NCI-H524 (cell line): ENCODE data around the gene DYRK3.
"Not testable (repeated sequence)": the region's sequence is repeated elsewhere in the genome, so short reads cannot be mapped to it uniquely, and the experiment has no call there.

Experiments
- DNase-seq, 2 experiments: peaks; one replicate each; lab custom pipeline; 2025; lab: John Stamatoyannopoulos, UW

Gene DYRK3

DNA sequence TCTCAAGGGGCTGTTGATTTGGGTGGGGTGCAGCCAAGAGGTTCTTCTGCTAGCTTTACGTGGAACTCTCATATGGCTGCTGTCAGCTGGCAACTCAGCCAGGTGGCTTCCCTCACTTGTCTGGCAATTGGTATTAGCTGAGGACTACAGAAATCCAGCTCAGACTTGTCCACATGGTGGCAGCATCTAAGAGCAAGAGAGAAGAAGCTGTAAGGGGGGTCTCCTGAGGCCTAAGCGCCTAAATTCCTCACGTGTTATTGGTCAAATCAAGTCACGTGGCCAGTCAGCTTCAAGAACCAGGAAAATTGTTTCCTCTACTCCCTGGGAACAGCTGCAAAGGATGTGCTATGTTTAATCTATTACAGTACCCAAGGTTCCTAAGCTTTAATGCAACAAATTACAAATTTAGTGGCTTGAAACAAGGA, 4.2 kb upstream of the DYRK3 start:
- peak; percentile 93 to 97 for DNase-seq

- DNase-seq: no peak
These were observed 1.6 kb upstream of the DYRK3 start for GRCh38 chr1:206633708-206634121.

DNA sequence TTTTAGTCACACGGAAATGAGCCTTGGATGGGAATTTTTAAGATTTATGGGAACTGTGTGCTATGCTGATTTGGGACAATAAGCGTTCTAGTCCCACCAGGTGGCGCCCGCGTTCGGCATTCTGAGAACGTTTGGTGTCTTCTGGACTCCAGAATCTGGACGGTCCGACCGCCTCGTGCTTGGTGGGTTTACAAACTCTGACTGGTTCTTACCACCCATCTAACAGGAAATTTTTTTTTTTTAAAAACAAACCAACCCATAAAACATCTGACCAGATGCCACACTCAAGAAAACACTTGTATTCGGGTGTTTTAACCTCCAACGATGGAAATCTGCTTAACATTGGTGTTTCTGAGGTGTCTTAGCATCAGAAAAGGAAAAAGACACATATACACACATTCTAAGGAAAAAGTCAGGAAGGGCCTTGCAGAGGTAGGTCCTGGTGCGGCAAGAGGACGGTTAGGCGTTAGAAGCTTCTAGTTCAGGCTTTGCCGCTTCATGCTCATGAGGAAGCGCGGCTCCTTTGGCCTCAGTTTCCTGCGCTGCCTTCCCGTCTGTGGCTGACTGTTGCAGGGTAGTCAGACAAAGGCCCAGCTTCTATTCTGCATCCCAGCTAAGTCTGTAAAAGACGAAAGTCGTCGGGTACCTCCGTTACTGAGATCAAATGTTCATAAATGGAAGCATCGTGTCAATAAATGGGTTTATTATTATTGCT, 814 bp upstream of the DYRK3 start:
- DNase-seq: peak; percentile 76 to 90

GRCh38 chr1:206635978-206636345, 626 bp downstream of the DYRK3 start:
- peak in 1 of 2 experiments; percentile 48 for DNase-seq

DNA sequence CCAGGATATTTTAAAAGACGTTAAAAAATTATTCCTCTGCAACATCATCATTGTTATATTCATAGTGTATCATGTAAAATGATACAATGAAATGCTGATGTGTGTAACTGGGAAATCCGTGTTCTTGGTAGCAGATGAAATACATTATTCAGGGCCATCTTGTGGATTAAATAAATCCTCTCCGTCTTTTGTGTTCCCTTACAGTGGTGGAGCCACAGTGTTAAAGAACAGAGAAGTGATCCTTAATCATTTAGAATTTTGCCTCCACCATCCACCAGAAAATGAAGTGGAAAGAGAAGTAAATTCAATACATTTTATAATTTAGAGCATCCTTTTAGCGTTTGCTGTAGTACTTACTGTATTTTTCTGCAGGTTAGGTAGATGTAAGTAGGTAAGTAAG, 1.3 kb downstream of the DYRK3 start:
- peak in 1 of 2 experiments; percentile 53 for DNase-seq

DNA sequence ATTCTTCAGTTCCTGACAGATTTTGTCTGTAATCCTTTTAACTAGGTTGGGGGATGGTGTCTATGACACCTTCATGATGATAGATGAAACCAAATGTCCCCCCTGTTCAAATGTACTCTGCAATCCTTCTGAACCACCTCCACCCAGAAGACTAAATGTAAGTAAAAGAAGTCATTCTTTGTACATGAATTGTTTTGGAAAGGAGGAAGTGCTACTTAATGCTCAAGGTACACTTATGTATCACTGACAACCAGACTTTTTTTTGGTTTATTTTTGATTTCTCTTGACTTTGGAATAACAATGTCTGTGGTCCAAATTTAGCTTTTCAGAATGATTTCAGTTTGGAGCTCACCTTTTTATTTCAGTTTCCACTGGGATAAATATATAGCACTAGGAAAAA, 2.3 kb downstream of the DYRK3 start:
- peak in 1 of 2 experiments; percentile 54 for DNase-seq

DNA sequence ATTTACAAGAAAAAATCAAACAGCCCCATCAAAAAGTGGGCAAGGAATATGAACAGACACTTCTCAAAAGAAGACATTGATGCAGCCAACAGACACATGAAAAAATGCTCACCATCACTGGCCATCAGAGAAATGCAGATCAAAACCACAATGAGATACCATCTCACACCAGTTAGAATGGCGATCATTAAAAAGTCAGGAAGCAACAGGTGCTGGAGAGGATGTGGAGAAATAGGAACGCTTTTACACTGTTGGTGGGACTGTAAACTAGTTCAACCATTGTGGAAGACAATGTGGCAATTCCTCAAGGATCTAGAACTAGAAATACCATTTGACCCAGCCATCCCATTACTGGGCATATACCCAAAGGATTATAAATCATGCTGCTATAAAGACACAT, 6.7 kb downstream of the DYRK3 start:
- DNase-seq: not testable (repeated sequence)

- no peak for DNase-seq
These were observed 7.9 kb downstream of the DYRK3 start for GRCh38 chr1:206643118-206643698.

DNA sequence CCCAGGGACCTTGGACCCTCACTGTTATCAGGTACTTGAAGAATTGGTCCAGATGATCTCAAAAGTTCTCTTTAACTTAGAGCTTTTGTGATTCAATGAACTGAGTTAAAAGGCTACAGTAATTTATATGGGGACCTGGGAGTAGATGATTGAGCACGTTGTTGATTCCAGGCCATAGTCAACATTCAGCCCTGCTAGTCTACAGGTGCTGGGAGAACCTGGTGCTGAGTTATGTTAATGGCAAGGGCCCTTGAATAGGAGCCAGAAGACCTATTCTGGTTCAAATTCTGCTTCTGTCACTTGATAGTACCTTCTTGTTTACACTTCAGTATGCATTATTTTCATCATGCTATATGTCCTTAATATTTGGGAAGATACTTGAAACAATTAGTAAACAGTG, 11.2 kb downstream of the DYRK3 start:
- no peak for DNase-seq

DNA sequence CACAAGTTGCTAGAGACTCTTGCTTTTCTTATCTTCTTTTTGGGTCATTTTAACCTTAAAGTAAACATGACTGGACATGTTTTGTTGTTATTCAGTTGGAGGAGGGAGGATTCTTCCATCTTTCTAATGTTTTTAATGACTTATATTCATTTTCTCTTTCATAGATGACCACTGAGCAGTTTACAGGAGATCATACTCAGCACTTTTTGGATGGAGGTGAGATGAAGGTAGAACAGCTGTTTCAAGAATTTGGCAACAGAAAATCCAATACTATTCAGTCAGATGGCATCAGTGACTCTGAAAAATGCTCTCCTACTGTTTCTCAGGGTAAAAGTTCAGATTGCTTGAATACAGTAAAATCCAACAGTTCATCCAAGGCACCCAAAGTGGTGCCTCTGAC, 11.9 kb downstream of the DYRK3 start:
- no peak for DNase-seq

- DNase-seq: peak in 1 of 2 experiments; percentile 28
These were observed 14.1 kb downstream of the DYRK3 start for GRCh38 chr1:206649261-206649921.

DNA sequence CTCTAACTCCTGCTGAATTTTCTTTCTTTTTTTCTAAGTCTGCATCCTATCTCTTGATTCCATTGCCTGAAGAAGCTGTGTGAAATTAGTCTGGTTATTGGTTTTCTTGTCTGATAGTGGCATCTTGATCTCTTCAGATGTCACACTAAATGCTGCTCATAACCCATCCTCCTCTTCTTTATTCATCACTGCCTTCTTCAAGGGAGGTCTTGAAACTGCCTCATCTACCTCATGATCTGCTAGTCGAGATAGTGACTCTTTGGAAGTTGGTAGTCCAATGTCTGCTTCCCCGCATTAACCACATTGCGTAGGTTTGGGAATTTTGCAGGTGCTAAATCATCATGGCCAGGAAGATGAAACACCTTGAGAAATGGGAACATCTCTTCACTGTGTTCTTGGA, 15.7 kb downstream of the DYRK3 start:
- DNase-seq: no peak

- no peak for DNase-seq
These were observed 16.9 kb downstream of the DYRK3 start for GRCh38 chr1:206651958-206652890.

DNA sequence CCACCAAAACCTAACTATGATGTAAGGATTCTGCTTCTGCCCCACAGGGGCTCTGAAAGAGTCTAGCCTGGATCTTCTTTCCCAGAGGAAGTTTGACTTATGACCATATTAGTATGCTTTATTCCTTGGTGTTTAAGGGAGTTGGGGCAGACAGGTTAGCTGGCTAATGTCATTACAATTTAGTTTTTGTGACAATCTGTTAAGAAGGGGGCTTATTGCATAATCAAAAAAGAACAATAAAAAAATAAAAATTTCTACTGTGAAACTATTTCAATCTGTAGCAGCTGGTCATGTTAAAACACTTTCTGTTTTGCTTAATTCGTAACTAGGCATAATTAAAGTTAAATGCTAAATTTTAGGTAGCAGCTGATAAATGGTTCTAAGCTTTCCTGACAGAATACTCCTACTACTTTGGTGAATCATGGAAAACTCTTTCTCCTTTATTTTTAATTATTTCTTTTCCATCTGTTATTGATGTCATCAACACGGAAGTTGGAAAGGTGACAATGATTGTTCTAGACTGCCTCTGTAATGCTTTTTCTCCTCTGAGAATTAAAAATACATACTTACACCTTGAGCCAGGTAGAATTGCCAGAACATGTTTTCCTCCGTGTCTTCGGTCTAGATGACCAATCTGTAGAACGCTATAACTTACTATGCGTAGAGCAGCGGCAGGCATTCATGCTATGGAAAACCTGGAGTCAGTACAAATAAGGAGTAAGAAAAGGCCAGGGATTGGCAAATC, 18.6 kb downstream of the DYRK3 start:
- DNase-seq: no peak

DNA sequence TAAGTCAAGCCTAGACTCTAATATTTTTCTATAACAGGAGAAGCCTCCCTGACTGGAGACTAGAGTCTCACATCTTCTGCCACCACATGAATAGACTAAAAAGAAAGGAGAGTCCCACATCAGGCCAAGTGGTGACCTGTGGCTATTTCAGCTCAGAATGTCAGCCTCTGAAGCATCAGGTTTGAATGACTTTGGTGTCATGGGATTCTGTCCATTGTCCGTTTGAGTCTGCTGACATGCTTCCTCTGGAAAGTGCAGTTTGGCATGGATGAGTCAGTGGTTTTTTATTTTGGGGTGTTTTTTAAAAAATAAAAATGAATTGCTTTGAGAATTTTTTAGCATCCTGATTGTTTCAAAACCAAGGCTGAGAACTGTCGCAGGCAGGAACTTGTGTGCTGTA, 19.5 kb downstream of the DYRK3 start:
- DNase-seq: no peak

DNA sequence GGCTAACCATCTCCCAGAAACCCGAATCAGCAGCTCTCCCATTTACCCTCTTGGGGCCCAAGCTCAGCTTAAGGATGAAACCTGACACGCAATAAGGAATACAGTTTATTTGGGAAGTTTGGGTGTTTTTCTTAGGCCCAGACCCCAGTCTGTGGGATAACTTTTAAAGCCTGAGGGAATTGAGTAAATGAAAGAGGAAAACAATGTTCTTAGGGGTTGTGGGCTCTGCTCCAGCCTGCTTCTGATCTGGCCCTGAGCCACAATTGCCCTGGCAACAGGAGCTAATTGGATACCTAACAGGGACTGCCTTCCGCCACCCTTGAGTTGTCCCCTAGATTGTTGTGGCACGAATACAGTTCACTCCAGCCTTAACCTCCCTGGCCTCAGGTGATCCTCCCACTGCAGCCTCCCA, 20.1 kb downstream of the DYRK3 start:
- DNase-seq: peak in 1 of 2 experiments; percentile 7

DNA sequence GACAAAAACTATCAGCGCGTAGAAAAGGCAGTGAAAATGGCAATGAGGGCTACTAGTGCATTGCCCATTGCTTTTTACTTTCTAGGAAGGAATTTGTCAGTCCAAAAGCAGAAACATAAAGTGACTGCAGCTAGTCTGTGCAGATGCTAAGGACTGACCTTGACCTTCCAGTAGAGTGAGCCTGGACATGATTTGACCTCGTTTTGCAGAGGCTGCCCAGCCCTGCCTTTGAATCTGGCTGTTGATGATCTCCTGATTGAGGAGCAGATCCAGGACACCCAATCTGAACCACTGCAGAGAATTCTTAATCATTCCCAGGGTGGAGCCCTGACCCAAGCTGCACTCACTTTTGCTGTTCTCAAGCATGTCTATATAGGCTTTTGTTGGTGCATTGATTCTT, 21.6 kb downstream of the DYRK3 start:
- no peak for DNase-seq

GRCh38 chr1:206657751-206658150, 22.4 kb downstream of the DYRK3 start:
- DNase-seq: no peak

DNA sequence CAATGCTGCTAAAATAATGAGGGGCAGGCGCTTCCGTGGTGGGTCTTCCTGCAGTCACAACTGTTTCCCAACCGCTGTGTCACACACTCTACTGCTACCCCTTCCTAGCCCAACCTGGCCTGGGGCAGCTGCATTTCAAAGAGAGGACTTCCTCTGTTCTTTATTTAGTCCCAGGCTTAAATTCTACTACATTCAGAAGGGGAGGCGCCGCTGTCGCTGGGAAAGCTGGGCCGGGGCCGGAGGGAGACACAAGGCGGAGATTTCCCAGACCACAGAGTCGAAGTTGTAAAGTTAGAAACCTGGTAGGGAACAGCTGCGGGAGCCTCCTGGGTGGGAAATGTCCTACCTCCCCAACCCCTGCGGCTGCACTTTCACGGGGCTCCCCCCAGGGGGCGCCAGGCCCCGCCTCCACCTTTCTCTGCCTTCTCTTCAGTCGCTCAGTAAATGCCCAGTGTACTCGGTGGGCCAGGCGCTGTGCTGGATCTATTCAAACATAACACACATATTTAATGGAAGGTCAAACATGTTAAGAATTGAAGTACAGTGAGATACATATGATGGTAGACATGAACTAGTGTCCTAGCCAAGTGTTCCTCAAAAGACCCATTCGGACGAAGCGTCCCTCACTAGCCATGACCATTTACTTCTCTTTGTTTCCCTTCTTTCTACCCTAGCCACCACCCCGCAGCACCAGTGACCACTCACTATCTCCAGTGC, 23.1 kb downstream of the DYRK3 start:
- no peak for DNase-seq

DNA sequence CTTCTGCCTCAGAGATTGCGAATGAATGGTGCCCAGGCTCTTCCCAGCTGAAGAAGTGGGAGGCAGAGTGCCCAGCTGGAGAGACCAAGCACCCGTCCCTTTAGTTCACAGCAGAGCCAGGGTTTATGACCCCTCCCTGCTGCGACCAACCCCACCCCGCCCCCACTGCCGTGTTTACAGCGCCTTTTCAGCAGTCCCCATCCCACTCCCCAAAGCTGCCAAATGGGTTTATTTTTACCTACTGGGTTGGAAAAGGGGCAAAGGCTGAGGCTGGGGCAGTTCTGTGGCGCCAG, 23.6 kb downstream of the DYRK3 start:
- DNase-seq: no peak

GRCh38 chr1:206660136-206660535, 24.8 kb downstream of the DYRK3 start:
- no peak for DNase-seq
